K562 (cell line): ENCODE results near the gene GRM5.
"Not testable (repeated sequence)": the region's sequence is repeated elsewhere in the genome, so short reads cannot be mapped to it uniquely, and the experiment has no call there.

ENCODE experiments used
- EZH2 ChIP-seq: IDR thresholded peaks from 2 replicates; pipeline ENCODE4 v1.6.1; 2012; ENCODE audit warnings: low read depth, mild to moderate bottlenecking, inconsistent platforms, low read length, borderline replicate concordance
- ILK ChIP-seq: fragments of 450-650 bp; IDR thresholded peaks from 2 replicates; pipeline ENCODE4 v1.6.1; 2016; ENCODE audit warnings: missing genetic modification characterization, low read depth, mild to moderate bottlenecking, missing compliant biosample characterization, moderate library complexity, borderline replicate concordance
- TF ChIP-seq, protein P1 (sequence below), 3 experiments: IDR thresholded peaks in 2 of 3; conservative IDR thresholded peaks in 1 of 3; 2 replicates each; pipeline ENCODE4 v1.5.1; 2011 to 2012; ENCODE audit warnings: low read length in 3 of 3, mild to moderate bottlenecking in 3 of 3, control low read depth in 2 of 3, improper control_type of control experiment in 1 of 3, inconsistent platforms in 1 of 3, low read depth in 1 of 3, mixed read lengths in 1 of 3, moderate library complexity in 1 of 3; ENCODE audit not compliant: insufficient read depth in 2 of 3

DNA sequence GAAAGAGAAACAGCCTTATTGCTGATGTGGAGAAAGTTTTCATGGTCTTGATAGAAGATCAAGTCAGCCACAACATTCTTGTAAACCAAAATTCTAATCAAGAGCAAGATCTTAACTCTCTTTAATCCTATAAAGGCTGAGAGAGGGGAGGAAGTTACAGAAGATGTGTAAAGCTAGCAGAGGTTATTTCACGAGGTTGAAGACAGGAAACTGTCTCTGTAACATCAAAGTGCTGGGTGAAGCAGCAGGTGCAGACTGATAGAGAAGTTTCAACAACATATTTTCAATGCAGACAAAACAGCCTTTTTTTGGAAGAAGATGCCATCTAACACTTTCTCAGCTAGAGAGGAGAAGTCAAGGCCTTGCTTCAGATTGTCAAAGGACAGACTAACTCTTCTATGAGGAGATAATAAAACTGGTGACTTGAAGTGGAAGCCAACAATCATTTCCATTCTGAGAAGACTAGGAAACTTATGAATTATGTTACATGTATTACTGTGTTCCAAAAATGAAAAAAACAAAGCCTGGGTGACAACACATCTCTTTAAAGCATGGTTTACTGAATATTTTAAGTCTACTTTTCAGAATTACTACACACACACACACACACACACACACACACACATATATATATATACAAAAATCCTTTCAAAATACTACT is 221.9 kb downstream of the GRM5 start:
- TF ChIP-seq ILK, EZH2: not testable (repeated sequence)
- TF ChIP-seq, protein P1, sequence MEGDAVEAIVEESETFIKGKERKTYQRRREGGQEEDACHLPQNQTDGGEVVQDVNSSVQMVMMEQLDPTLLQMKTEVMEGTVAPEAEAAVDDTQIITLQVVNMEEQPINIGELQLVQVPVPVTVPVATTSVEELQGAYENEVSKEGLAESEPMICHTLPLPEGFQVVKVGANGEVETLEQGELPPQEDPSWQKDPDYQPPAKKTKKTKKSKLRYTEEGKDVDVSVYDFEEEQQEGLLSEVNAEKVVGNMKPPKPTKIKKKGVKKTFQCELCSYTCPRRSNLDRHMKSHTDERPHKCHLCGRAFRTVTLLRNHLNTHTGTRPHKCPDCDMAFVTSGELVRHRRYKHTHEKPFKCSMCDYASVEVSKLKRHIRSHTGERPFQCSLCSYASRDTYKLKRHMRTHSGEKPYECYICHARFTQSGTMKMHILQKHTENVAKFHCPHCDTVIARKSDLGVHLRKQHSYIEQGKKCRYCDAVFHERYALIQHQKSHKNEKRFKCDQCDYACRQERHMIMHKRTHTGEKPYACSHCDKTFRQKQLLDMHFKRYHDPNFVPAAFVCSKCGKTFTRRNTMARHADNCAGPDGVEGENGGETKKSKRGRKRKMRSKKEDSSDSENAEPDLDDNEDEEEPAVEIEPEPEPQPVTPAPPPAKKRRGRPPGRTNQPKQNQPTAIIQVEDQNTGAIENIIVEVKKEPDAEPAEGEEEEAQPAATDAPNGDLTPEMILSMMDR (IDR thresholded peaks at IDR 0.05 in 2 of 3, conservative IDR thresholded peaks at IDR 0.05 in 1 of 3; ENCODE audit: insufficient read depth in 2 of 3, low read depth in 1 of 3, low read length in 3 of 3), result not testable (repeated sequence)
